MM.1S (cell line): ENCODE results near the gene DAP.

Source experiments
- DNase-seq: peaks from one replicate; pipeline ENCODE4 v3.0.0-alpha.2; 2015
- H2AFZ ChIP-seq: fragments of 300-600 bp; sonication (generic); 2 replicates; pipeline ENCODE4 v1.6.0; 2016; ENCODE audit warnings: antibody characterized with exemption, low read length
- H3F3A ChIP-seq: fragments of 300-600 bp; sonication (generic); 2 replicates; pipeline ENCODE4 v1.6.1; 2016; ENCODE audit warnings: mild to moderate bottlenecking, antibody characterized with exemption, low read length, moderate library complexity, mixed read lengths; ENCODE audit not compliant: insufficient read depth
- H3K27ac ChIP-seq: fragments of 300-600 bp; sonication (generic); 2 replicates; pipeline ENCODE4 v1.5.1; 2016; ENCODE audit warnings: mild to moderate bottlenecking, low read length
- H3K27me3 ChIP-seq: fragments of 300-600 bp; sonication (generic); replicated peaks from 2 replicates; pipeline ENCODE4 v1.6.0; 2016; ENCODE audit warnings: low read length; ENCODE audit not compliant: insufficient read depth
- H3K36me3 ChIP-seq: fragments of 300-600 bp; sonication (generic); replicated peaks from 2 replicates; pipeline ENCODE4 v1.6.1; 2016; ENCODE audit warnings: mild to moderate bottlenecking, low read length, mixed read lengths; ENCODE audit not compliant: insufficient read depth
- H3K4me1 ChIP-seq: fragments of 300-600 bp; sonication (generic); 2 replicates; pipeline ENCODE4 v1.6.1; 2016; ENCODE audit warnings: low read length, mixed read lengths
- H3K4me2 ChIP-seq: fragments of 300-600 bp; sonication (generic); 2 replicates; pipeline ENCODE4 v1.6.0; 2016; ENCODE audit warnings: low read depth, low read length
- H3K4me3 ChIP-seq: fragments of 300-600 bp; sonication (generic); 2 replicates; pipeline ENCODE4 v1.5.1; 2016; ENCODE audit warnings: low read length, mixed read lengths
- H3K79me2 ChIP-seq: fragments of 300-600 bp; sonication (generic); 2 replicates; pipeline ENCODE4 v1.6.1; 2016; ENCODE audit warnings: mixed run types, low read length, mixed read lengths
- H3K9ac ChIP-seq: fragments of 300-600 bp; sonication (generic); 2 replicates; pipeline ENCODE4 v1.6.1; 2016; ENCODE audit warnings: low read length, mixed read lengths
- H3K9me2 ChIP-seq: fragments of 300-600 bp; sonication (generic); replicated peaks from 2 replicates; pipeline ENCODE4 v1.6.1; 2016; ENCODE audit warnings: mild to moderate bottlenecking, low read length, mixed read lengths; ENCODE audit not compliant: insufficient read depth
- H3K9me3 ChIP-seq: fragments of 300-600 bp; sonication (generic); replicated peaks from 2 replicates; pipeline ENCODE4 v1.6.1; 2016; ENCODE audit warnings: mild to moderate bottlenecking, low read length, mixed read lengths; ENCODE audit not compliant: insufficient read depth
- H4K20me1 ChIP-seq: fragments of 300-600 bp; sonication (generic); 2 replicates; pipeline ENCODE4 v1.6.1; 2016; ENCODE audit warnings: mild to moderate bottlenecking, low read length, moderate library complexity, mixed read lengths; ENCODE audit not compliant: insufficient read depth
- EZH2 ChIP-seq: fragments of 300-600 bp; sonication (generic); optimal IDR thresholded peaks from 2 replicates; pipeline ENCODE3; 2017; ENCODE audit warnings: low read depth, mild to moderate bottlenecking, antibody characterized with exemption, low read length, mixed read lengths
- EZH2phosphoT487 ChIP-seq: fragments of 300-600 bp; sonication (generic); IDR thresholded peaks from 2 replicates; pipeline ENCODE4 v1.6.1; 2018; ENCODE audit warnings: antibody characterized with exemption, low read length
- TF ChIP-seq, protein P1 (sequence below): fragments of 300-600 bp; sonication (generic); IDR thresholded peaks from 2 replicates; pipeline ENCODE4 v1.5.1; 2016; ENCODE audit warnings: antibody characterized with exemption, low read length, mixed read lengths

Gene DAP

DNA sequence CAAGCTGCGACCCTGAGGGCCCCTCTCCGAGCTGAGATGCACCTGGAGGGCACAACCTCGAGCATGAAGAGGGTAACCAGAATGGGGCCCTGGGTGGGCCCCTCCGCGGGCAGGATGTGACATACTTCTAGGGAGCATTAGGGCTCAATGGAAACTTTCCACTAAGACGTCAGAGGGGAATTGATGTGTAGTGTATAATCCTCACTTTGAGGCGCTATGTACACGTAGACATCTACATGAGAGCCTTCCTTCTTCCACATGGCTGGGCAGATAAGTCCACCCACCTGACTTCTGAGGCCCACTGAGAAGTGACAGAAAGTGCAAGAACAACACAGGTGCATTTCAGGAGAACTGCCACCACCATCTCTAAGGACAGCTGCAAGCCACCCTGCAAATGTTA lies 61.0 kb downstream of the DAP start:
- no peak for DNase-seq

DNA sequence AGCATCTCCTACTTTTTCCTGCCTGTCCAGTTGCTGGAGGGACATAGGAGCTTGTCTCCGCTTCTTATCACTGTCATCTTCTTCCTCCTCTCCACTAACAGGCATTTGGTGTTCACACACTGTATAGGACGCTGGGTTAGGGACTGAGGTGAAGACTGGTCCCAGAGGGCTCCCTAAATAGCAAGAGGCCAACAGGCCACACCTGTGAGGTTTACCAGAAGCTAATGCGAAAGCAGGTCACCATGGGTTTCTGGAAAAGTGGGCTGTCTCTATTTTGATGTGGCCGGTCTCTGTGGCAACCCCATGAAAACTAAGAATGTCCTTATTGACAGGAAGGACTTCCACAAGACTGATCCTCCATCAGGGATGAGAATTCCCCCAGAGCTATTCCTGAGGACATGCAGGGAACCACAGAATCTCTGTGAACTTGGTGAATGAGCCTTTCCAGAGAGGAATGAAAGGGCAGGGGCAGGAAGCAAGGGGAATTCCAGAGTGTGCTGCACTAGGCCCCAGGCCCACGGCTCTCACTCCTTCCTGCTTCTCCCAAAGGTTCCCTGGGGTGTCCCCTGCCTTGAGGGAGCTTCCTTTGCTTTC lies 61.7 kb downstream of the DAP start:
- Histone ChIP-seq H2AFZ (no peak overlapping the region), H3K9me2 (no peaks in the 10 kb centered on the region), H3K27me3 (no peaks in the 10 kb centered on the region), H3F3A (no peaks in the 10 kb centered on the region), H3K4me2 (no peak overlapping the region), H3K4me3 (no peak overlapping the region), H3K27ac (no peak overlapping the region), H3K4me1 (no peaks in the 10 kb centered on the region), H3K9ac (no peak overlapping the region), H4K20me1 (no peaks in the 10 kb centered on the region), H3K9me3 (no peaks in the 10 kb centered on the region), H3K36me3 (no peaks in the 10 kb centered on the region), H3K79me2 (peaks cover 4% of the 10 kb centered on the region; the same call in 1 of the 2 replicates)
- TF ChIP-seq EZH2phosphoT487 (no peak), EZH2 (no peak)
- TF ChIP-seq, protein P1, sequence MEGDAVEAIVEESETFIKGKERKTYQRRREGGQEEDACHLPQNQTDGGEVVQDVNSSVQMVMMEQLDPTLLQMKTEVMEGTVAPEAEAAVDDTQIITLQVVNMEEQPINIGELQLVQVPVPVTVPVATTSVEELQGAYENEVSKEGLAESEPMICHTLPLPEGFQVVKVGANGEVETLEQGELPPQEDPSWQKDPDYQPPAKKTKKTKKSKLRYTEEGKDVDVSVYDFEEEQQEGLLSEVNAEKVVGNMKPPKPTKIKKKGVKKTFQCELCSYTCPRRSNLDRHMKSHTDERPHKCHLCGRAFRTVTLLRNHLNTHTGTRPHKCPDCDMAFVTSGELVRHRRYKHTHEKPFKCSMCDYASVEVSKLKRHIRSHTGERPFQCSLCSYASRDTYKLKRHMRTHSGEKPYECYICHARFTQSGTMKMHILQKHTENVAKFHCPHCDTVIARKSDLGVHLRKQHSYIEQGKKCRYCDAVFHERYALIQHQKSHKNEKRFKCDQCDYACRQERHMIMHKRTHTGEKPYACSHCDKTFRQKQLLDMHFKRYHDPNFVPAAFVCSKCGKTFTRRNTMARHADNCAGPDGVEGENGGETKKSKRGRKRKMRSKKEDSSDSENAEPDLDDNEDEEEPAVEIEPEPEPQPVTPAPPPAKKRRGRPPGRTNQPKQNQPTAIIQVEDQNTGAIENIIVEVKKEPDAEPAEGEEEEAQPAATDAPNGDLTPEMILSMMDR: no peak
- no peak for DNase-seq

More for the DNA sequence above, 61.0 kb downstream of the DAP start:
- Histone ChIP-seq H3K9ac (no peak overlapping the region), H3K9me2 (no peaks in the 10 kb centered on the region), H2AFZ (no peak overlapping the region), H3K4me3 (no peak overlapping the region), H4K20me1 (no peaks in the 10 kb centered on the region), H3K9me3 (no peaks in the 10 kb centered on the region), H3K27me3 (no peaks in the 10 kb centered on the region), H3K27ac (no peak overlapping the region), H3K36me3 (no peaks in the 10 kb centered on the region), H3K4me2 (no peak overlapping the region), H3F3A (no peaks in the 10 kb centered on the region), H3K79me2 (peaks cover 4% of the 10 kb centered on the region; the same call in 1 of the 2 replicates), H3K4me1 (no peaks in the 10 kb centered on the region)
- TF ChIP-seq EZH2phosphoT487 (no peak), EZH2 (no peak)
- TF ChIP-seq, protein P1: no peak

DNA sequence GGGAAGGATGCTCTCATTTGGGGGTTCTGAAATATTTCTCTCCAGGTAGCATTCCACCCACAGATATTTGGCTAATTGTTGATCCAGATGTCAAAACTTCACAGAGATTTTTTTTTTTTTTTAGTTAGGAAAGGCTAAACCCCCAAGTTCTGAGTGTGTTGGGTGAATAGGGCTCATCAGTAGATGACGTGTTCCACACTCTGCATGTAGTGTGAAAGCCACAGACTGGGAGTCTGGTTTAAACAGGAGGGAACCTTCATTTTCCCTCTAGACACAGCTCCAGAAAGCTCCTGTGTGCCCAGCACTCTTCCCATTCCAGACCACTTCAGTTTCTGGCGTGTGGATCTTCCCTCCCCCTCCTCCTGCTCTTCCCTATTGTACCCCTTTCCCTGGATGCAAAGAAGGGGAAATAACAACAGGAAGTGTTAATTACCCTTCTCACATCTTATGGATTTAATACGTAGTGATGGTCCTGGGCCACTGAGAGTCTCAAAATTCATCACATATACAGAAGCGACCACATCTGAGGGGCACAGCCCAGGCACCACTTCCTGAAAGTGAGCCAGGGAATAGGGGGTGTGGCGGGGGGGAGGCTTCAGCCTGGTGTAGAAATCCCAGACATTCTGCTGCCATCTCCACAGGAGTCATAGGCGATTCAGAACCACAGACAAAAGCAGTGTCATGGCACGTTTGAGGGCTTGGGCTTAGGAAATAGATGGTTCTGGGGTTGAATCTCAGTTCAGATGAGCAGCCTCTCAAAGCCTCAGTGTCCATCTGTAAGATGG lies 65.1 kb downstream of the DAP start:
- Histone ChIP-seq H3K9ac (no peak overlapping the region), H3K27me3 (no peaks in the 10 kb centered on the region), H2AFZ (no peak overlapping the region), H3K9me2 (no peaks in the 10 kb centered on the region), H3K79me2 (peaks cover 3% of the 10 kb centered on the region; the same call in 1 of the 2 replicates), H3K36me3 (no peaks in the 10 kb centered on the region), H3K4me2 (no peak overlapping the region), H3K9me3 (no peaks in the 10 kb centered on the region), H3K4me3 (no peak overlapping the region), H4K20me1 (no peaks in the 10 kb centered on the region), H3F3A (no peaks in the 10 kb centered on the region), H3K4me1 (no peaks in the 10 kb centered on the region), H3K27ac (no peak overlapping the region)
- no peak for TF ChIP-seq EZH2phosphoT487
- TF ChIP-seq, protein P1: no peak
- DNase-seq: no peak
